Neural cell (in vitro differentiated cells): Measurements from ENCODE around the gene SLC9A3. TPM values are rescaled to one million over a fixed set of nuclear protein-coding genes. Genes with fewer than 3 reads are reported as not detected.

Experiments used
- H2AFZ ChIP-seq: fragments of 200-600, 300-800 bp; sonication (generic), shearing (Covaris generic); 2 replicates; pipeline ENCODE4 v1.6.0; 2014; ENCODE audit warnings: low read depth, mild to moderate bottlenecking, antibody characterized with exemption, low read length, moderate library complexity
- H3F3A ChIP-seq: fragments of 200-600 bp; shearing (Covaris generic); 2 replicates; pipeline ENCODE4 v1.6.1; 2016; ENCODE audit warnings: mild to moderate bottlenecking, moderate library complexity, mixed read lengths, antibody characterized with exemption, low read length; ENCODE audit not compliant: insufficient read depth, poor library complexity, severe bottlenecking
- H3K27ac ChIP-seq: fragments of 200-600, 300-800 bp; sonication (generic), shearing (Covaris generic); 2 replicates; pipeline ENCODE4 v1.5.1; 2014; ENCODE audit warnings: mild to moderate bottlenecking, low read length, moderate library complexity
- H3K27me3 ChIP-seq: fragments of 300-800, 200-600 bp; sonication (generic), shearing (Covaris generic); 2 replicates; pipeline ENCODE4 v1.6.0; 2014; ENCODE audit warnings: mild to moderate bottlenecking, low read depth, low read length, moderate library complexity; ENCODE audit not compliant: insufficient read depth
- H3K36me3 ChIP-seq: fragments of 300-800, 200-600 bp; sonication (generic), shearing (Covaris generic); 2 replicates; pipeline ENCODE4 v1.5.1; 2014; ENCODE audit warnings: mild to moderate bottlenecking, antibody characterized with exemption, low read length, moderate library complexity; ENCODE audit not compliant: insufficient read depth
- H3K4me2 ChIP-seq: fragments of 300-800, 200-600 bp; sonication (generic), shearing (Covaris generic); 2 replicates; pipeline ENCODE4 v1.6.0; 2014; ENCODE audit warnings: mild to moderate bottlenecking, low read length
- H3K4me3 ChIP-seq: fragments of 300-800, 200-600 bp; sonication (generic), shearing (Covaris generic); 2 replicates; pipeline ENCODE4 v1.5.1; 2014; ENCODE audit warnings: mild to moderate bottlenecking, low read length, moderate library complexity
- H3K79me2 ChIP-seq: fragments of 200-600 bp; shearing (Covaris generic); replicated peaks from 2 replicates; pipeline ENCODE4 v1.6.0; 2014; ENCODE audit warnings: mild to moderate bottlenecking, low read length, moderate library complexity; ENCODE audit not compliant: insufficient read depth
- H3K9ac ChIP-seq: fragments of 300-800, 200-600 bp; sonication (generic), shearing (Covaris generic); 2 replicates; pipeline ENCODE4 v1.6.1; 2016; ENCODE audit warnings: mild to moderate bottlenecking, low read length, mixed read lengths
- H3K9me2 ChIP-seq: fragments of 200-600 bp; shearing (Covaris generic); 2 replicates; pipeline ENCODE4 v1.6.1; 2016; ENCODE audit warnings: mild to moderate bottlenecking, low read length, mixed read lengths; ENCODE audit not compliant: insufficient read depth
- H3K9me3 ChIP-seq: fragments of 200-600, 300-800 bp; sonication (generic), shearing (Covaris generic); 2 replicates; pipeline ENCODE4 v1.6.1; 2016; ENCODE audit warnings: mild to moderate bottlenecking, mixed run types, low read length, moderate library complexity, mixed read lengths
- H4K20me1 ChIP-seq: fragments of 200-600 bp; shearing (Covaris generic); 2 replicates; pipeline ENCODE4 v1.6.1; 2016; ENCODE audit warnings: mild to moderate bottlenecking, mixed run types; ENCODE audit not compliant: insufficient read depth
- CTCF ChIP-seq: fragments of 450-650 bp; IDR thresholded peaks from 2 replicates; pipeline ENCODE4 v1.5.1; 2014; ENCODE audit warnings: antibody characterized with exemption, mild to moderate bottlenecking, moderate library complexity; ENCODE audit not compliant: poor library complexity, severe bottlenecking
- EP300 ChIP-seq: fragments of 450-650 bp; conservative IDR thresholded peaks from 2 replicates; pipeline ENCODE4 v1.6.1; 2014; ENCODE audit warnings: antibody characterized with exemption, mild to moderate bottlenecking, moderate library complexity; ENCODE audit not compliant: poor library complexity, severe bottlenecking
- EZH2 ChIP-seq: fragments of 200-600, 300-800 bp; shearing (Covaris generic), sonication (generic); IDR thresholded peaks from 2 replicates; pipeline ENCODE4 v1.6.1; 2014; ENCODE audit warnings: antibody characterized with exemption, low read length, borderline replicate concordance, mild to moderate bottlenecking; ENCODE audit not compliant: insufficient read depth, poor library complexity, severe bottlenecking
- MXI1 ChIP-seq: fragments of 450-650 bp; conservative IDR thresholded peaks from 2 replicates; pipeline ENCODE4 v1.6.1; 2014; ENCODE audit warnings: antibody characterized with exemption, mild to moderate bottlenecking; ENCODE audit not compliant: poor library complexity, severe bottlenecking
- POLR2AphosphoS5 ChIP-seq: IDR thresholded peaks from 2 replicates; pipeline ENCODE4 v1.6.1; 2012
- RAD21 ChIP-seq: fragments of 450-650 bp; conservative IDR thresholded peaks from 2 replicates; pipeline ENCODE4 v1.6.1; 2014; ENCODE audit warnings: antibody characterized with exemption, mild to moderate bottlenecking, moderate library complexity
- REST ChIP-seq: IDR thresholded peaks from 2 replicates; pipeline ENCODE4 v1.6.1; 2012; ENCODE audit warnings: borderline replicate concordance
- SMC3 ChIP-seq: fragments of 450-650 bp; conservative IDR thresholded peaks from 2 replicates; pipeline ENCODE4 v1.6.1; 2014; ENCODE audit warnings: antibody characterized with exemption, mild to moderate bottlenecking, moderate library complexity; ENCODE audit not compliant: poor library complexity
- TAF1 ChIP-seq: IDR thresholded peaks from 2 replicates; pipeline ENCODE4 v1.6.1; 2012; ENCODE audit warnings: low read depth
- polyA plus RNA-seq: library from polyadenylated mRNA; depleted of rRNA; stranded (reverse); fragments of >200 nt; gene quantifications from 2 replicates; pipeline ENCODE4 v1.2.3, GENCODE V29; 2014

Gene SLC9A3
- polyA plus RNA-seq, 1 donor from 2014 or later: 4.0 TPM

- no peak overlapping the region for H3K27ac ChIP-seq
- no peaks in the 10 kb centered on the region for H3K9me3 ChIP-seq
- H3K9me2 ChIP-seq: no peaks in the 10 kb centered on the region
- H3K79me2 ChIP-seq: peaks cover 21% of the 10 kb centered on the region
- H4K20me1 ChIP-seq: no peaks in the 10 kb centered on the region
- H3K27me3 ChIP-seq: no peaks in the 10 kb centered on the region
- H3K4me2 ChIP-seq: no peak overlapping the region
- no peak overlapping the region for H3K4me3 ChIP-seq
- H3K36me3 ChIP-seq: no peaks in the 10 kb centered on the region
- TF ChIP-seq CTCF (no peak), TAF1 (no peak), EP300 (no peak), EZH2 (no peak), POLR2AphosphoS5 (no peak), SMC3 (no peak), MXI1 (no peak), RAD21 (no peak)
- no peaks in the 10 kb centered on the region for H3F3A ChIP-seq
- H2AFZ ChIP-seq: no peak overlapping the region
- H3K9ac ChIP-seq: no peak overlapping the region
These were observed 84.6 kb downstream of the SLC9A3 start for GRCh38 chr5:439636-440035.

- TF ChIP-seq REST: no peak
- TF ChIP-seq EP300: no peak
- TF ChIP-seq EZH2: no peak
- no peak for TF ChIP-seq TAF1
- no peak for TF ChIP-seq POLR2AphosphoS5
- no peak for TF ChIP-seq RAD21
- no peak for TF ChIP-seq SMC3
- no peak for TF ChIP-seq MXI1
- no peak for TF ChIP-seq CTCF
- H3K27ac ChIP-seq: no peak overlapping the region
- H3K9me3 ChIP-seq: no peaks in the 10 kb centered on the region
- H3K9ac ChIP-seq: no peak overlapping the region
- no peaks in the 10 kb centered on the region for H3K36me3 ChIP-seq
- no peaks in the 10 kb centered on the region for H3F3A ChIP-seq
- no peak overlapping the region for H2AFZ ChIP-seq
- H3K9me2 ChIP-seq: no peaks in the 10 kb centered on the region
- no peak overlapping the region for H3K4me2 ChIP-seq
- H3K27me3 ChIP-seq: no peaks in the 10 kb centered on the region
- no peaks in the 10 kb centered on the region for H4K20me1 ChIP-seq
- peaks cover 16% of the 10 kb centered on the region for H3K79me2 ChIP-seq
- H3K4me3 ChIP-seq: no peak overlapping the region
These were observed 85.1 kb downstream of the SLC9A3 start for GRCh38 chr5:439181-439580.
